ENCODE measurements around the gene CDADC1. TPM values are rescaled to one million over a fixed set of nuclear protein-coding genes. Genes with fewer than 3 reads are reported as not detected.
"Not testable (repeated sequence)": the region's sequence is repeated elsewhere in the genome, so short reads cannot be mapped to it uniquely, and the experiment has no call there.

Gene CDADC1
- total RNA-seq, 1 donor from 2014 or later, result 12.5 TPM

DNA sequence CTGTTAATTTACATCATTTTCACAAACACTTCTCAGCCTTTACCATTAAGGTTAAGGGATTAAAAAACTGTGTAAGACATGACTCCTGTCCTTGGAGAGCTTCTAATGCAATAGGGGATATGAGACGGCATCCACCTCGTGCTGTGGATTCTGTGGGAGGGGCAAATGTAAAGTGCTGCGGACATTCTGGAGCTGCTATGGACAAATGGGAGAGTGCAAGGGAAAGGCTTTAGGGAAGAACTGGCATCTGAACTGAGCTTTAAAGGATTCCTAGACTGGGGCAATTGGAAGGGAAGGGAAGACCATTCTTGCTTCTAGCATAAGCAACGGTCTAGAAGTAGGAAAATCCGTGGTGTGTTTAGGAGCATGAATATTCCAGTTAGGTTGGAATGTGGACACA lies 31.4 kb downstream of the CDADC1 start:
- Mint-ChIP-seq H3K27me3 (no peaks in the 10 kb centered on the region), H3K9me3 (no peaks in the 10 kb centered on the region), H3K27ac (no peak overlapping the region), H3K4me1 (ENCODE audit: unreplicated experiment) (no peaks in the 10 kb centered on the region), H3K36me3 (no peaks in the 10 kb centered on the region), H3K4me3 (no peak overlapping the region)
- no peak for DNase-seq (ENCODE audit: extremely low spot score, unreplicated experiment)
- TF ChIP-seq, protein P1, sequence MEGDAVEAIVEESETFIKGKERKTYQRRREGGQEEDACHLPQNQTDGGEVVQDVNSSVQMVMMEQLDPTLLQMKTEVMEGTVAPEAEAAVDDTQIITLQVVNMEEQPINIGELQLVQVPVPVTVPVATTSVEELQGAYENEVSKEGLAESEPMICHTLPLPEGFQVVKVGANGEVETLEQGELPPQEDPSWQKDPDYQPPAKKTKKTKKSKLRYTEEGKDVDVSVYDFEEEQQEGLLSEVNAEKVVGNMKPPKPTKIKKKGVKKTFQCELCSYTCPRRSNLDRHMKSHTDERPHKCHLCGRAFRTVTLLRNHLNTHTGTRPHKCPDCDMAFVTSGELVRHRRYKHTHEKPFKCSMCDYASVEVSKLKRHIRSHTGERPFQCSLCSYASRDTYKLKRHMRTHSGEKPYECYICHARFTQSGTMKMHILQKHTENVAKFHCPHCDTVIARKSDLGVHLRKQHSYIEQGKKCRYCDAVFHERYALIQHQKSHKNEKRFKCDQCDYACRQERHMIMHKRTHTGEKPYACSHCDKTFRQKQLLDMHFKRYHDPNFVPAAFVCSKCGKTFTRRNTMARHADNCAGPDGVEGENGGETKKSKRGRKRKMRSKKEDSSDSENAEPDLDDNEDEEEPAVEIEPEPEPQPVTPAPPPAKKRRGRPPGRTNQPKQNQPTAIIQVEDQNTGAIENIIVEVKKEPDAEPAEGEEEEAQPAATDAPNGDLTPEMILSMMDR (conservative IDR thresholded peaks at IDR 0.05), result no peak

DNA sequence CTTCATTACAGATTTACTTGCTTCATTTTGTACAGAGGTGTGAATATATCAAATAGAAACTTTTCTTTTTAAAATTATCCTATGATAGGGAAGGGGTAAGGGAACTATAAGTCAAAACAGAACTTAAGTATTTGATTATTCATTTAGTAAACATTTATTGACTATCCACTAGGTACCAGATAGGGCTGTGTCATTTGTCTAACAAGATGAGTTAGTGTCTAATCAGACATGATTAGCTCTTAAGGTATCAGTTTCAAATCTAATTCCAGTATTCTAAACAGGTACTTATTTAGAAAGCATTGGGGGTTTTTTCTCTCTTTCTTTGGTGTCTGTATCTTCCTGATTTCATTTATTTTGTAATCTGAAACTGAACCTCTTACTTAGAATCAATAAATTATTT lies 32.2 kb downstream of the CDADC1 start:
- Mint-ChIP-seq H3K27me3 (no peaks in the 10 kb centered on the region), H3K27ac (no peak overlapping the region), H3K4me1 (ENCODE audit: unreplicated experiment) (no peaks in the 10 kb centered on the region), H3K4me3 (no peak overlapping the region), H3K9me3 (no peaks in the 10 kb centered on the region), H3K36me3 (peaks cover 3% of the 10 kb centered on the region)
- TF ChIP-seq, protein P1 (conservative IDR thresholded peaks at IDR 0.05), result no peak
- DNase-seq (ENCODE audit: extremely low spot score, unreplicated experiment), result no peak

DNA sequence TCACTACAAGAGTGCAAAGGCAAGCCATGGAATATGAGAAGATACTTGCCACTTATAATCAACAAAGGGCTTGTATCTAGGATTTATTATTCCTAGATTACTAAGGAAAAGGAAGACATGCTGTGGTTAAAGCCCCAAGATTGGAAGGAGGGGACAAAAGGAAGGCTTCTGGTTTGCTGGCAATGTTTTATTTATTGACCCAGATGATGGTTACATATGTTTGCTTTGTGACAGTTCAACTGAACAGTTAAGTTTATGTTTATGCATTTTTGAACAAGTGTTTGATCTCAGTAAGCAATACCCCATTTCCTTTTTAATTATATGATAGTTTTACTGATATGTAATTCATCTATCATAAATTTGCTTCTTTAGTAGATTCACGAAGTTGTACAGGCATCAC lies 40.3 kb downstream of the CDADC1 start:
- no peak for DNase-seq (ENCODE audit: extremely low spot score, unreplicated experiment)
- no peaks in the 10 kb centered on the region for H3K27me3 Mint-ChIP-seq
- TF ChIP-seq, protein P1 (conservative IDR thresholded peaks at IDR 0.05), result no peak
- no peaks in the 10 kb centered on the region for H3K9me3 Mint-ChIP-seq
- H3K36me3 Mint-ChIP-seq, result peaks cover 7% of the 10 kb centered on the region
- H3K4me1 Mint-ChIP-seq (ENCODE audit: unreplicated experiment), result peaks cover 9% of the 10 kb centered on the region
- no peak overlapping the region for H3K4me3 Mint-ChIP-seq
- H3K27ac Mint-ChIP-seq, result no peak overlapping the region

DNA sequence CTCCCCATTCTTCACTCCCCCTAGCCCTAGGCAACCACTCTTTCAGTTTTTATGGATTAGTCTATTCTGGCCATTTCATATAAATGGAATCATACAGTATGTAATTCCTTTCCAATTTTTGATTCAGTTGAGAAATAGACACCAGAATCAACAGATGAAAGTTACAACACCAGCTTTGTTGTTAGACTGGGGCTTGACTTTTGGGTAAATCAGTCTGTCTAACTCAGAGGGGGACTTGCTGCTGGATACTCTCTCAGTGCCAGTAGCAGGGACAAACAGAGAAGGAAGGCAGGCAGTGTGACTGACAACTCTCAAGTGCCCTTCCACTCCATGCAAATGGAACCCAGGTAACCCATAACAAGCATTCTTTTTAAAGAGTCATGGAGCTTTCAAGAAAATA lies 40.7 kb downstream of the CDADC1 start:
- no peaks in the 10 kb centered on the region for H3K9me3 Mint-ChIP-seq
- peaks cover 7% of the 10 kb centered on the region for H3K36me3 Mint-ChIP-seq
- H3K27ac Mint-ChIP-seq, result no peak overlapping the region
- H3K27me3 Mint-ChIP-seq, result no peaks in the 10 kb centered on the region
- no peak for DNase-seq (ENCODE audit: extremely low spot score, unreplicated experiment)
- H3K4me1 Mint-ChIP-seq (ENCODE audit: unreplicated experiment), result peaks cover 13% of the 10 kb centered on the region
- TF ChIP-seq, protein P1 (conservative IDR thresholded peaks at IDR 0.05), result no peak
- no peak overlapping the region for H3K4me3 Mint-ChIP-seq

DNA sequence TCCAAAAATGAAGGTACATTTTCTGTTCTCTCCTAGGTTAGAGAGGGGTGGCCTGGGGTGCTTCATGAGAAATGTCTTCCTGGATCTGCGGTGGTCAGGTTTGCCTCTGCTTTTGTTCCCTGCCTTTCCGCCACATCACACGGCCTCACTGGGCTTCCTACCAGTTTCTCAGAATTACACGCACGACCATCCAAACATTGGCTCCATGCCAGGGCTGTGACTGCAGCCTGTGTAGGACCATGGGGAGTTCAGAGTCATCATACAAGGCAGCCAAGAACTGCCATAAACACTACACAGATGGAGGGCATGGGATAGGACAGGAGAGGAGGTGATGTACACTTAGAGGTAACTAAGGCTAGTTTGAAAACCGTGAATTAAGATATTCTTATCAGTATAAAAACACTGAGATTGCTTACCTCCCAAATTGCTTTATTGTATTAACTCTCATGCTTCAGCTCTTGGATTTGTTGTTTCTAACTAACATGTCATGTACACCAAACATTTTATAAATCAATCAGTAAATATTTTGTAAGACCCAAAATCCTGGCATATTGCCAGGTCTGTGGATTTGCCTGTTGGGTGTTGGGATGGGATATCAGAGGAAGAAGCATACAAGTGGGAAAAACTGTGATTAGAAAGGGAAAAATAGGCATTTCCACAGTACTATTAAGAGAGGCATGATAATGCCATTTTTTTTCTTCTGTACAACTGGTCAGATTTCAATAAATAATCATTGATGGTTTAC lies 45.2 kb downstream of the CDADC1 start:
- Mint-ChIP-seq H3K27ac (no peak overlapping the region), H3K36me3 (peaks cover 5% of the 10 kb centered on the region), H3K4me1 (ENCODE audit: unreplicated experiment) (peaks cover 14% of the 10 kb centered on the region), H3K4me3 (no peak overlapping the region), H3K27me3 (no peaks in the 10 kb centered on the region), H3K9me3 (no peaks in the 10 kb centered on the region)
- TF ChIP-seq, protein P1 (conservative IDR thresholded peaks at IDR 0.05), result no peak
- no peak for DNase-seq (ENCODE audit: extremely low spot score, unreplicated experiment)

DNA sequence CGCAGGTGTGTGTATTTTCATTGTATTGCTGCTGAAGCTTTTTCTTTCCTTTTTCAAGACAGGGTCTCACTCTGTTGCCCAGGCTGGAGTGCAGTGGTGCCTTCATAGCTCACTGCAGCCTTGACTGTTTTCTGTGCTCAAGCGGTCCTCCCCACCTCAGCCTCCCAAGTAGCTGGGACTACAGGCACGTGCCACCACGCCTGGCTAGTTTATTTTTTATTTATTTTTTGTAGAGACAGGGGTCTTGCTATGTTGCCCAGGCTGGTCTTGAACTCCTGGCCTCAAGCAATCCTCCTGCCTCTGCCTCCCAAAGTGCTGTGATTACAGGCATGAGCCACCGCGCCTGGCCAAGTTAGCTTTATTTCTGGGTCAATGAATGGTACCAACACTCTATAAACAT lies 47.0 kb downstream of the CDADC1 start:
- DNase-seq (ENCODE audit: extremely low spot score, unreplicated experiment); H3K9me3 Mint-ChIP-seq; H3K27me3 Mint-ChIP-seq; H3K36me3 Mint-ChIP-seq; H3K4me3 Mint-ChIP-seq; H3K27ac Mint-ChIP-seq: not testable (repeated sequence)
- H3K4me1 Mint-ChIP-seq (ENCODE audit: unreplicated experiment), result peaks cover 18% of the 10 kb centered on the region

Data from type B pancreatic cell (in vitro differentiated cells).